Measurements from ENCODE around the gene BID.
"Not testable (repeated sequence)": the region's sequence is repeated elsewhere in the genome, so short reads cannot be mapped to it uniquely, and the experiment has no call there.

BID gene

GRCh38 chr22:17767233-17768065, 6.8 kb downstream of the BID start:
- no peak for DNase-seq

DNA sequence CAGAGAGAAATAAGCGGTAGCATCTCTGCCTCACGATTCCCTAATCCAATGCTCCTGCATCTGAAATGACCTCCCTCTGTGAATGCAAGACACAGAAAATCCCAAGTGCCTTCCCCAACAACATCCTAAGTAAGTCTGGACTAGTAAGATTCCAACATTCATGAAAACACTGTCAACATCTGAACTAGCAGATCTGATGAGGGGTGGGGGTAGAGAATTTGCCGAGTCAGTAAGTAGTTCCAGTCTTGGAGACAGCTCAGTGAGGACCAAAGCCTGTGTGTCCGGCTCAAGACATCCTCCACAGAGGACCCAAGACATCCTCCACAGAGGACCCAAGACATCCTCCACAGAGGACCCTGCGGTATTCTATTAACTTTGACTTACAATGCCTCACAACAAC, 9.4 kb downstream of the BID start:
- not testable (repeated sequence) for DNase-seq

DNA sequence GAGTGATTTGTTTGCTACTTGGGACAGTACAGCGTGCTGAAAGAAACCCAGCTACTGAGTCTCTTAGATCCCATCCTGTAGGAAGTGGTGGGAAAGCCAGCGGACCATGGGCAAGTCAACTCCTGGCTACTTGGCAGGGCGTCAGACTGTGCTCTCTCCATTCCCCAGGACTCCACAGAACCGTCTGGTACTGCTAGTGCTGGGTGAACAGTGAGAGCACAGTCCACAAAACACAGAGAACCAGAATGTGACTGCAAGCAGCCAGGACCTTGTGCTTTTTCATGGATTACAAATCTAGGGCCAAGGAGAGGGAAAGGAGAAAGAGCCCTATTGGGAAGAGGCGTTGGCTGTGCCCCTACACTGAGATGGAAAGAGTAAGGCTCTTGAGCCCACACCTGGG, 10.2 kb downstream of the BID start:
- DNase-seq = no peak

DNA sequence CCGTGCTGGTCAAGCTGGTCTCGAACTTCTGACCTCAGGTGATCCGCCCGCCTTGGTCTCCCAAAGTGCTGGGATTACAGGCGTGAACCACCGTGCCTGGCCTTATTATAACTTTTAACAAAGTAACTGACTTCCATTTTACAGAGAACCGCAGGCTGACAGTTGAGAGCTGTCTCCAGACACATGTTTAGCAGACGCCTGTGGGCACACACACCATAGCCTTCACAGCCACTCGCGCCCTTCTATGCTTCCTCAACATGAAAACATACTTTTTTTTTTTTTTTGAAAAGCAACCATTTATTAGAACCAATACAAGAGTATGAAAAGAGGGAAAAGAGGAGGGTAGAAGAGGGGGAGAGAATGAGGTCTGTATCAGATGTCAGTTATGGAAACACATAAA, 10.8 kb downstream of the BID start:
- DNase-seq = not testable (repeated sequence)

- DNase-seq = no peak
Measured at GRCh38 chr22:17761138-17761488, 13.2 kb downstream of the BID start.

- DNase-seq = peak in 1 of 2 experiments; percentile 33
Measured at GRCh38 chr22:17754233-17754925, 19.9 kb downstream of the BID start.

- no peak for DNase-seq
Measured at GRCh38 chr22:17753401-17753989, 20.8 kb downstream of the BID start.

DNA sequence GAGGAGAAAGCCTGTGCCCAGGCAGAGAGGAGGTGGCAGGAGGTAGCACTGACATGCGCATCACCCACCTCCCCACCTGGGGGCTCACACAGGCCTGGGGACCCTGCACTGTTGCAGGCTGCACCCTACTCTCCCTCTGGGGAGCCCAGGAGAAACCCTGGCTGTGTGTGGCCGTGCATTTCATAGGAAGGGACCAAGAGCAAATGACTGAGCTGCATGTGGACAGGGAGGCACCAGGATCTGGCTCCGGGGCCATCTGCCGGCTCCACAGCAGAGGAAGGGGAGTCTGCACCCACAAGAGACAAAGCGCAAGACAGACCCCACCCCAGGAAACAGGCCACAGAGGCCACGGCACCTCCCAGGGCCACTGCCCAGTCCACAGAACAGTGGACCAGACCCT, 22.7 kb downstream of the BID start:
- DNase-seq = no peak

- DNase-seq = no peak
Measured at GRCh38 chr22:17749605-17750395, 24.5 kb downstream of the BID start.

GRCh38 chr22:17748555-17749353, 25.5 kb downstream of the BID start:
- no peak for DNase-seq

- DNase-seq = no peak
Measured at GRCh38 chr22:17746916-17747315, 27.4 kb downstream of the BID start.

GRCh38 chr22:17744430-17744829, 29.8 kb downstream of the BID start:
- peak; percentile 63 to 90 for DNase-seq

DNA sequence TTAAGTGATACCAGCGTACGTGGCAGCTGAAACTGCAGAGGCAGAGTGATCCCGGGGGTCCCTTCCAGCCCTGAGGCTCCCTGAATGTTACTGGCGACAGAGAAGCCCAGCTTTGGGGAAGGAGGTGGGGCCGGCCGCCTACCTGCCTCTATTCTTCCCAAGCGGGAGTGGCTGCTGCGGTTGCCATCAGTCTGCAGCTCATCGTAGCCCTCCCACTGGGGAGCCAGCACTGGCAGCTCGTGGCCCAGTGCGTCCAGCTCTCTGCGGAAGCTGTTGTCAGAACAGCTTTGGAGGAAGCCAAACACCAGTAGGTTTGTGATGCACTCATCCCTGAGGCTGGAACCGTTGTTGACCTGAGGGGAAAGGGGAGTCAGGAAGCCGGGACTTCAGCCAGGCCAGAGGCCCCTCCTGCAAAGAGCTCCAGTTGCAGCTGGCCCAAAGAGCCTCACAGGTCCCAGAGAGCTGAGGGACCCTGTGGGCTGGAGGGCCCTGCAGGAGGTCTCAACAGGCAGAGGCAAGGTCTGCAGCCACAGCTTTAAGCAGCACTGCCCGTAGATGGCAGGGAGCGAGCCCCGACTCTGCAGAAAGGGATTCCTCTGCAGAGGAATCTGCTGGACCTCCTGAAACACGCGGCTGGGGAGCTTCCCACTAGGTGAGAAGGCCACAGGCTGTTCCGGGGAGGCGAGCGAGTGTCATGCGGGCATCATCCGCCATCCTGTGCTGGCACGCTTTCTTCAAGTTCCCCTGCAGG, 30.4 kb downstream of the BID start:
- DNase-seq = no peak

GRCh38 chr22:17742527-17742902, 31.8 kb downstream of the BID start:
- DNase-seq = peak; percentile 73 to 79

GRCh38 chr22:17741866-17742526, 32.3 kb downstream of the BID start:
- no peak for DNase-seq

DNA sequence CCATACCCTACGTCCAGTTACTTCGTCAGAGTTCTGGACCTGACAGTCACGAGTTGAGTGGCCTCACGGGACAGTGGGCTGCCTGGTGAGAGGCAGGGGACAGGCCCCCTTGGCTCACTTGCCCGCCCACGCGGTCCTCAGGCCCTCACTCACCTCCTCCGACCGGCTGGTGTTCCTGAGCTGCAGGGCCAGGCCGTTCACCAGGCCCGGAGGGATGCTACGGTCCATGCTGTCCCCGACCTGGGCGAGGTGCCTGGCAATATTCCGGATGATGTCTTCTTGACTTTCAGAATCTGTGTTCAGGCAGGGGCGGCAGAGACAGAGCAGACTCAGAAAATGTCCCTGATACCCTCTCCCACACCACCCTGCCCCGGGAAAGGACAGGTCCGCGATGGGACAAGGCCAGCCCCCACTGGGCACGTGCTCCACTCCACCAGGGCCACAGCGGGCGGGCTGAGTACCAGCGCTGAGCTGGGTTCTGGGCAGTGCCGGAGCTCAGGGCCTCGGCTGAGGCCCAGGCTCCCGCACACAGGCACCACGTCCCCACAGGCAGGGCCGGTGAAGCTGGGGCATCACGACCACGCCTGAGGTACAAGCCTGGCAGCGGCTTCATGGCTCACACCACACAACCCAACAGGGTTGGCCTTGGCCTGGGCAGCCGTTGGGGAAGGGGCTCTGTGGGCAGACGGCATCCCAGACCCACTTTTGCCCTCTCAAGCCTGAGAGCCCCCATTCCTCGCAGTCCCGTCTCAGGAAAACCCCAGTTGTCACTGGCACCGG, 34.9 kb downstream of the BID start:
- DNase-seq = no peak

- no peak for DNase-seq
Measured at GRCh38 chr22:17738386-17739128, 35.7 kb downstream of the BID start.

- DNase-seq = no peak
Measured at GRCh38 chr22:17734187-17734586, 40.1 kb downstream of the BID start.

GRCh38 chr22:17733466-17733865, 40.8 kb downstream of the BID start:
- no peak for DNase-seq

Measured in NCI-H524 (cell line).